Ishikawa (cell line): Measurements from ENCODE around the gene HTR2C.

Source experiments
- CEBPB ChIP-seq: IDR thresholded peaks from 2 replicates; pipeline ENCODE4 v1.6.1; 2012
- CREB1 ChIP-seq: IDR thresholded peaks from 2 replicates; pipeline ENCODE4 v1.6.1; 2012; ENCODE audit warnings: low read depth
- EGR1 ChIP-seq: IDR thresholded peaks from 2 replicates; pipeline ENCODE4 v1.6.1; 2012
- EP300 ChIP-seq: IDR thresholded peaks from 2 replicates; pipeline ENCODE4 v1.6.1; 2012; ENCODE audit warnings: borderline replicate concordance
- FOXM1 ChIP-seq: IDR thresholded peaks from 2 replicates; pipeline ENCODE4 v1.6.1; 2012; ENCODE audit warnings: low read depth, borderline replicate concordance
- NFIC ChIP-seq: IDR thresholded peaks from 2 replicates; pipeline ENCODE4 v1.6.1; 2012
- RAD21 ChIP-seq: IDR thresholded peaks from 2 replicates; pipeline ENCODE4 v1.6.1; 2012; ENCODE audit warnings: low read depth
- TAF1 ChIP-seq: IDR thresholded peaks from 2 replicates; pipeline ENCODE4 v1.6.1; 2012; ENCODE audit warnings: low read depth, mild to moderate bottlenecking
- TCF12 ChIP-seq: IDR thresholded peaks from 2 replicates; pipeline ENCODE4 v1.6.1; 2012; ENCODE audit warnings: low read depth
- TEAD4 ChIP-seq: IDR thresholded peaks from 2 replicates; pipeline ENCODE4 v1.6.1; 2012
- YY1 ChIP-seq: IDR thresholded peaks from 2 replicates; pipeline ENCODE4 v1.6.1; 2012; ENCODE audit warnings: low read depth
- ZBTB7A ChIP-seq: IDR thresholded peaks from 2 replicates; pipeline ENCODE4 v1.6.1; 2012; ENCODE audit warnings: low read depth
- TF ChIP-seq, protein P1 (sequence below): IDR thresholded peaks from 2 replicates; pipeline ENCODE4 v1.6.1; 2012
- TF ChIP-seq, protein P2 (sequence below): IDR thresholded peaks from 2 replicates; pipeline ENCODE4 v1.6.1; 2012
- TF ChIP-seq, protein P3 (sequence below): IDR thresholded peaks from 2 replicates; pipeline ENCODE4 v1.6.1; 2012; ENCODE audit warnings: low read depth, mild to moderate bottlenecking

HTR2C gene

GRCh38 chrX:114583646-114584374 is at the start of gene HTR2C:
TSS of gene HTR2C (plus strand) at chrX:114584086. CDS start at chrX:114726937, 142,851 bp downstream.
- TF ChIP-seq ZBTB7A (no peak), TCF12 (no peak), EP300 (no peak), YY1 (no peak)
- TF ChIP-seq, protein P1, sequence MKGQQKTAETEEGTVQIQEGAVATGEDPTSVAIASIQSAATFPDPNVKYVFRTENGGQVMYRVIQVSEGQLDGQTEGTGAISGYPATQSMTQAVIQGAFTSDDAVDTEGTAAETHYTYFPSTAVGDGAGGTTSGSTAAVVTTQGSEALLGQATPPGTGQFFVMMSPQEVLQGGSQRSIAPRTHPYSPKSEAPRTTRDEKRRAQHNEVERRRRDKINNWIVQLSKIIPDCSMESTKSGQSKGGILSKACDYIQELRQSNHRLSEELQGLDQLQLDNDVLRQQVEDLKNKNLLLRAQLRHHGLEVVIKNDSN = no peak
- TF ChIP-seq, protein P2, sequence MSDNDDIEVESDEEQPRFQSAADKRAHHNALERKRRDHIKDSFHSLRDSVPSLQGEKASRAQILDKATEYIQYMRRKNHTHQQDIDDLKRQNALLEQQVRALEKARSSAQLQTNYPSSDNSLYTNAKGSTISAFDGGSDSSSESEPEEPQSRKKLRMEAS = no peak

DNA sequence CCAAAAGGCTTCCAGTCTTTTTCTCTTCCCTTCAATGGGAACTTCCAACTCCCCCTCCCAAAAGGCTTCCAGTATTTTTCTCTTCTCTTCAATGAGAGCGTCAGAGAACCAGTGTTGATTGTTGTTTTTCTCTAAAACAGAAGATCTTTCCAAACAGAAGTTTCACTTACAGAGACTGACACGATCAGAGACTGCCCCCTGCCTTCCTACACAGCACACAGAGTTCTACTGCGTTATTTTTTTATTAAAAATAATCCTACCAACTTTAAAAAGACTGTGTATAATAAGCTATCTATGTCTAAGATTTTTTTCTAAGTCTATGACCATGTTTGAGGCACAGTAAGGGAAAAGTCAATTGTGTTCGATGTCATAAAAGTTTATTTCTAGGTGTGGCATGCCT is 3.5 kb upstream of the HTR2C start:
- TF ChIP-seq, protein P3, sequence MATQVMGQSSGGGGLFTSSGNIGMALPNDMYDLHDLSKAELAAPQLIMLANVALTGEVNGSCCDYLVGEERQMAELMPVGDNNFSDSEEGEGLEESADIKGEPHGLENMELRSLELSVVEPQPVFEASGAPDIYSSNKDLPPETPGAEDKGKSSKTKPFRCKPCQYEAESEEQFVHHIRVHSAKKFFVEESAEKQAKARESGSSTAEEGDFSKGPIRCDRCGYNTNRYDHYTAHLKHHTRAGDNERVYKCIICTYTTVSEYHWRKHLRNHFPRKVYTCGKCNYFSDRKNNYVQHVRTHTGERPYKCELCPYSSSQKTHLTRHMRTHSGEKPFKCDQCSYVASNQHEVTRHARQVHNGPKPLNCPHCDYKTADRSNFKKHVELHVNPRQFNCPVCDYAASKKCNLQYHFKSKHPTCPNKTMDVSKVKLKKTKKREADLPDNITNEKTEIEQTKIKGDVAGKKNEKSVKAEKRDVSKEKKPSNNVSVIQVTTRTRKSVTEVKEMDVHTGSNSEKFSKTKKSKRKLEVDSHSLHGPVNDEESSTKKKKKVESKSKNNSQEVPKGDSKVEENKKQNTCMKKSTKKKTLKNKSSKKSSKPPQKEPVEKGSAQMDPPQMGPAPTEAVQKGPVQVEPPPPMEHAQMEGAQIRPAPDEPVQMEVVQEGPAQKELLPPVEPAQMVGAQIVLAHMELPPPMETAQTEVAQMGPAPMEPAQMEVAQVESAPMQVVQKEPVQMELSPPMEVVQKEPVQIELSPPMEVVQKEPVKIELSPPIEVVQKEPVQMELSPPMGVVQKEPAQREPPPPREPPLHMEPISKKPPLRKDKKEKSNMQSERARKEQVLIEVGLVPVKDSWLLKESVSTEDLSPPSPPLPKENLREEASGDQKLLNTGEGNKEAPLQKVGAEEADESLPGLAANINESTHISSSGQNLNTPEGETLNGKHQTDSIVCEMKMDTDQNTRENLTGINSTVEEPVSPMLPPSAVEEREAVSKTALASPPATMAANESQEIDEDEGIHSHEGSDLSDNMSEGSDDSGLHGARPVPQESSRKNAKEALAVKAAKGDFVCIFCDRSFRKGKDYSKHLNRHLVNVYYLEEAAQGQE = no peak
- no peak for TF ChIP-seq EGR1
- TF ChIP-seq NFIC = no peak
- no peak for TF ChIP-seq CEBPB
- TF ChIP-seq FOXM1 = no peak
- TF ChIP-seq ZBTB7A = no peak
- TF ChIP-seq, protein P1 = no peak

DNA sequence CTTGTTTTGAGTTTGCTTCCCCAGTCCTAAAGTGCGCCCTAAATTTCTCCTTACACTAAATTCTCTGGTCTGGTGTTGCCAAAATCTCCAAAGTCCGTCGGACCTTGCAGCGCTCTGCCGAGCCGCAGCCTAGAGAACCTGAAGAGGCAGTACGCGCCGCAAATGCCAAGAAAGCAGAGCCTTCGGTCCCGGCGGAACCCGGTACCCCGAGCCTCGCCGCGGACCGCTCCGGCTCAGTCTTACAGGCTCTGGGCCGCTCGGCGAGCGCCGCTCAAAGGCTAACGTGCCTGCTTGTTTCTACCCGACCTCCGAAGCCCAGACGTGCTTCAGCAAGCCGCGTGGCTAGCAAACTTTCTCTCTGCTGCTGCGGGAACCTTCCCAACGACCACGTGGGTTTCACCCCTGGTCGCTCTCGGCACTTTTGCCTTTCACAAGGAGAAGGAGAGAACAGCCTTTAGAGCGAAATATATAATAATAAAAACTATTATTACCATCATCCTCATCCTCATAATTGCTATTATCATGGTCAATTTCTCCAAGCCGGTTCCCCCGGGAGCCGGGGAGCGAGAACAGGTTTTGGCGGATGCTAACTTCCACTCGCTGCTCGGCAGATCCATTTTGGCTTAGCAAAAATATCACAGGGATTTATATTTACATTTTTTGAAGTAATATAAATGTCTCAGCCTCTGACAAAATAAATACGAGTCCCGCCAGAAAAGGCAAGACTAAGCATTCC is 2.2 kb upstream of the HTR2C start:
- TF ChIP-seq TEAD4 = no peak
- TF ChIP-seq YY1 = no peak
- no peak for TF ChIP-seq RAD21
- TF ChIP-seq, protein P1 = no peak
- TF ChIP-seq TCF12 = no peak
- TF ChIP-seq, protein P3 = no peak
- no peak for TF ChIP-seq CREB1
- no peak for TF ChIP-seq TAF1
- TF ChIP-seq EGR1 = no peak
- no peak for TF ChIP-seq EP300
- TF ChIP-seq ZBTB7A = no peak
- no peak for TF ChIP-seq NFIC
- TF ChIP-seq CEBPB = no peak
- TF ChIP-seq, protein P2 = no peak
- TF ChIP-seq FOXM1 = no peak

DNA sequence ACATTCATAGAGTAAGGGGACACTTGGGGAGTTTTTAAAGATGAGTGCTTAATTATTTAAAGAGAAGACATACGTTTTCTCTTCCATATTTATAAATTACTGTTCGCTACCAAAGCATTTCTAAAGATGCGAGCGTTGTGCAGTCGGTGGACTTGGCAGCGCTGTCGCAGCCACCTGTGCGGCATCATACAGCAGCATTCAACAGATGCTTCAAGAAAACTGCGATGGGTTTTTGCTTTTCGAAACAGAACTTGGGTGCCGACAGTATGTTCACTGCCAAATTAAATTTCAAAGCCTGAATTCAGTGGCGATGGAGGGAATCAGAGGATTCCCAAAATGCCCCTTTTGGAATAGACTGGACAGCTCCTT is 1.6 kb upstream of the HTR2C start:
- TF ChIP-seq YY1 (no peak), RAD21 (no peak), NFIC (no peak), CEBPB (no peak), TAF1 (no peak), CREB1 (no peak), FOXM1 (no peak), EGR1 (no peak)
- TF ChIP-seq, protein P1 = no peak
- TF ChIP-seq, protein P3 = no peak
